ENCODE measurements around the gene LRRC23. TPM values are rescaled to one million over a fixed set of nuclear protein-coding genes. Genes with fewer than 3 reads are reported as not detected.
"Not testable (repeated sequence)": the region's sequence is repeated elsewhere in the genome, so short reads cannot be mapped to it uniquely, and the experiment has no call there.

Gene LRRC23
- total and polyA plus RNA-seq, 2 of the 4 experiments (the other 2 are of a cell fraction), result 11.1 to 11.4 TPM

- no peak for TF ChIP-seq ELK1 (IDR thresholded peaks at IDR 0.05; ENCODE audit: borderline replicate concordance, low read depth, low read length)
- TF ChIP-seq MAZ (IDR thresholded peaks at IDR 0.05; ENCODE audit: borderline replicate concordance, low read depth, low read length), result no peak
- no peak for TF ChIP-seq RCOR1 (IDR thresholded peaks at IDR 0.05; ENCODE audit: insufficient replicate concordance, low read length)
- no peak for TF ChIP-seq MXI1 (IDR thresholded peaks at IDR 0.05; ENCODE audit: borderline replicate concordance, low read depth, low read length)
- no peak for TF ChIP-seq CHD1 (IDR thresholded peaks at IDR 0.05; ENCODE audit: low read depth, low read length)
Measured at GRCh38 chr12:6891646-6892001, 13.0 kb upstream of the LRRC23 start (continued).

GRCh38 chr12:6892683-6893082 is 11.9 kb upstream of the LRRC23 start:
- BruUV-seq (replicated peaks); H3K23ac ChIP-seq (ENCODE audit: low read depth, low read length); POLR2A ChIA-PET (ENCODE audit: unreplicated experiment); in situ Hi-C loops (cut with MboI; ENCODE audit: low sequenced_read_pairs); ATAC-seq (ENCODE audit: low read depth); H2BK120ac ChIP-seq (ENCODE audit: low read depth, low read length); DNase-seq; H4K20me1 ChIP-seq (ENCODE audit: insufficient read depth, low read length); H3K27me3 ChIP-seq (ENCODE audit: control insufficient read depth, insufficient read depth, low read length); H3K27ac ChIP-seq (ENCODE audit: insufficient read depth, low read length); H2AK9ac ChIP-seq (replicated peaks; ENCODE audit: low read depth, low read length, poor library complexity); H2AK5ac ChIP-seq (ENCODE audit: low read depth, low read length); H2AFZ ChIP-seq (replicated peaks; ENCODE audit: low read length, poor library complexity); intact Hi-C loops (cut with micrococcal nuclease); H3K9me1 ChIP-seq (ENCODE audit: insufficient read depth, low read length); H3K56ac ChIP-seq (ENCODE audit: extremely low read depth, insufficient read depth, low read length); dilution Hi-C loops (cut with HindIII; ENCODE audit: low sequenced_read_pairs, unreplicated experiment); H4K91ac ChIP-seq (ENCODE audit: insufficient read depth, low read depth, low read length); H3K9me3 ChIP-seq (ENCODE audit: control insufficient read depth, insufficient read depth, low read length); H2BK20ac ChIP-seq (ENCODE audit: low read depth, low read length); H3K4me1 ChIP-seq (ENCODE audit: control insufficient read depth, insufficient read depth, low read length); H3K4me2 ChIP-seq (ENCODE audit: low read depth, low read length); H3K9ac ChIP-seq (ENCODE audit: low read depth, low read length); H3K36me3 ChIP-seq (ENCODE audit: control insufficient read depth, insufficient read depth, low read length); H2BK5ac ChIP-seq (ENCODE audit: low read depth, low read length, poor library complexity, severe bottlenecking); H3K18ac ChIP-seq (ENCODE audit: low read depth, low read length); H3K4ac ChIP-seq (ENCODE audit: low read depth, low read length); H2BK15ac ChIP-seq (ENCODE audit: low read depth, low read length); H3K14ac ChIP-seq (replicated peaks; ENCODE audit: low read depth, low read length); H4K8ac ChIP-seq (ENCODE audit: low read depth in 2 of 2, low read length in 2 of 2); CTCF ChIA-PET; H4K5ac ChIP-seq (ENCODE audit: low read depth, low read length); H3K4me3 ChIP-seq (ENCODE audit: insufficient read depth, low read depth, low read length): not testable (repeated sequence)
- peaks cover 5 to 20% of the 10 kb centered on the region in 2 experiments; a peak in 3 of 4 replicates for H3K79me1 ChIP-seq (ENCODE audit: low read depth in 1 of 2, low read length in 2 of 2)
- 95% methylated on average over 3 of the region's 3 CpGs; no CpG with 5 or more reads in 1 of the 2 experiments for WGBS, 2 experiments (ENCODE audit: extremely low coverage in 2 of 2, insufficient read length in 1 of 2)
